A549 treated with Mapracorat at 1 μM for 4 hours (cell line): ENCODE data around the gene CCDC124. TPM values are rescaled to one million over a fixed set of nuclear protein-coding genes. Genes with fewer than 3 reads are reported as not detected.

Experiments used
- total RNA-seq: library from RNA; stranded (reverse); fragments of 200-300 nt; extraction: Qiagen RNA extraction; gene quantifications from 5 replicates; pipeline ENCODE4 v1.2.3, GENCODE V29; 2022

The CCDC124 gene, protein sequence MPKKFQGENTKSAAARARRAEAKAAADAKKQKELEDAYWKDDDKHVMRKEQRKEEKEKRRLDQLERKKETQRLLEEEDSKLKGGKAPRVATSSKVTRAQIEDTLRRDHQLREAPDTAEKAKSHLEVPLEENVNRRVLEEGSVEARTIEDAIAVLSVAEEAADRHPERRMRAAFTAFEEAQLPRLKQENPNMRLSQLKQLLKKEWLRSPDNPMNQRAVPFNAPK
- total RNA-seq, result 97.0 to 117 TPM (median 111 TPM) in 5 replicates

DNA sequence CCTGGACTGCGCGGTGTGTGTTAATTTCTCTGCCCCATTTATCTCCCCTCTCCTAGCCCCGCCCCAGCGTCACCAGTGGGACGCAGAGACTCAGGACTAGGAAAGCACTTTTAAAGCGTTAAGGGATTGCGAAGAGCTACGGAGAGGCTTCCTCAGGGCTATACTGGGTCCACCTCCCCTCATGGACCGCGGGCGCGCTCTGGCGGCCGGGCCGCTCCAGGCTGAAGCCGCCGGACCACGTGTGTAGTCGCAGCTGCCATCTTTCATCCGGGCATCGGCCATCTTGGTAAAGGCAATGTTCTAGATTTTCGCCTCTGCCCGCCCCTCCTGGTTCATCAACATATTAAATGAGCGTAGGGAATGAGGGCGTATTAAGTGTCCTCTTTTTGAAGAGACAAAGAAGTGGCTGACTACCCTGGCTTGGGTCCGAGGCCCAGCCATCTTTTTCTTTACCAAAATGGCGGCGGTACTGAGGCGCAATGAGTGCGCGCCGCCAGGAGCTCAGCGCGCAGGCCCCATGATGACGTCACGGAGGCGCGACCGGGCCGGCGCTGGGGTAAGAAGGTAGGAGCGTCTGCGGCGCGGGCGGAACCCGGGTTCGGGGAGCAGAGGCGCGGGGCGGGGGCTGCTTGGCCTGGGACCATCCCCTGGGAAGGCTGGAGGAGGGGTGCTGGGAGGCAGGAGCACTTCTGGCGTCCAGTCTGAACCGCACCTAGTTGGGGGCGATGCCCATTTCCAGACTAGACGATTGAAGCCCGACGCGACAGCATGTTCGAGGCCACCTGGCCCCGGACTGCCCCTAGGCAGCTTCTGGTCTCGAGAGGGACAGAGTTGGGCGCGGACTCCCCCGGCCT is at the start of gene CCDC124:
TSS of gene CCDC124 (plus strand) at position 531 of the 854 bp plus-strand sequence. CDS start 3,406 bp downstream, outside the sequence.

DNA sequence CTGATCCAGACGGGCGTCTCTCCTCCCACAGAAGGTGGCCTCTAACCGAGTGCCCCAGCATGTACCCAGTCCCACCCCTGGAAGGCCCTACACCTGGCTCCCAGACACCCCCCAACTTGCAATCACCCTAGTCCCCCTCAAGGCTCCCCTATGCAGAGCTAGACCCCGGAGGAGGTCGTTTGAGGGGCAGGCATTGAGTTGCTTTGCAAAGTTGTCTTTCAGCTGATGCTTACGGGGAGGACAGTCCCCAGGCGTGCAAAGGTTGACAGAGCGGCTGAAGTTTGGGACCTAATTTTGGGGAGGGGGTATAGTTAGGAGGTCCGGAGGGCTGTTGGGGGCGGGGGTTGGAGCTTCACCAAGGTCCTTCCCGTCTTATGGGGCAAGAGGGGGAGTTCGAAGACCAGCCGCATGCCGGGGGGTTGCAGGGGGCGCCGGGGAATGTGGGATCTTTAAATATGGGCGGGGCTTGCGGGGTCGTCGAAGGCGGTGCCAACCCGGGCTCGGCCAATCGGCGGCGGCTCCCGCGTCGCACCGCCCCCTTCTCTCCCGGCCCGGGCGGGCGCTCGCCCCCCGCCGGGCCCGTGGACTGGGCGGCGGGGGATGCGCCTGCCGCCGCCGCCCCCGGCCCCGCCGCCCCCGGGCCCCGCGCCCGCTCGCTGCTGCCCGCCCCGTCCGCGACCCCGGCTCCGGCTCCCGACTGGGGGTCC is 33.9 kb downstream of the CCDC124 start, which contains the start of gene KCNN1:
TSS of gene KCNN1 (plus strand) at position 558 of the 707 bp plus-strand sequence. CDS start 6,782 bp downstream, outside the sequence.

Other genes with a start within 250 kb of the CCDC124 start
- gene UNC13A, start 244.7 kb upstream of the CCDC124 start, total RNA-seq, result 1.3 to 2.0 TPM (median 1.7 TPM) in 5 replicates
- 21.2 to 37.0 TPM (median 31.1 TPM) in 5 replicates for gene MAP1S, start 213.5 kb upstream of the CCDC124 start, total RNA-seq
- 17.7 to 21.9 TPM (median 17.9 TPM) in 5 replicates for gene FCHO1, start 181.5 kb upstream of the CCDC124 start, total RNA-seq
- 3.6 to 4.9 TPM (median 4.3 TPM) in 5 replicates for gene B3GNT3, start 137.9 kb upstream of the CCDC124 start, total RNA-seq
- 0.33 to 0.85 TPM (median 0.60 TPM) in 5 replicates for gene INSL3, start 111.5 kb upstream of the CCDC124 start, total RNA-seq
- gene JAK3, start 85.0 kb upstream of the CCDC124 start, total RNA-seq, result 0.18 to 0.41 TPM (median 0.29 TPM) in 5 replicates
- gene RPL18A, start 73.1 kb upstream of the CCDC124 start, total RNA-seq, result 1,833 to 2,279 TPM (median 2,212 TPM) in 5 replicates
- gene SLC5A5, start 61.1 kb upstream of the CCDC124 start, total RNA-seq, result 0.12 to 0.20 TPM (median 0.15 TPM) in 5 replicates
- 0.22 to 0.53 TPM (median 0.49 TPM) in 5 replicates for gene KCNN1, start 34.1 kb downstream of the CCDC124 start, total RNA-seq
- 38.1 to 52.5 TPM (median 48.2 TPM) in 5 replicates for gene ARRDC2, start 75.2 kb downstream of the CCDC124 start, total RNA-seq
- not detected in 5 replicates for gene IL12RB1, start 153.9 kb downstream of the CCDC124 start, total RNA-seq
- 1.5 to 2.4 TPM (median 2.1 TPM) in 5 replicates for gene MAST3, start 164.8 kb downstream of the CCDC124 start, total RNA-seq
- gene PIK3R2, start 220.1 kb downstream of the CCDC124 start, total RNA-seq, result 2.7 to 11.5 TPM (median 9.3 TPM) in 5 replicates
- gene IFI30, start 240.8 kb downstream of the CCDC124 start, total RNA-seq, result 10.8 to 19.8 TPM (median 14.4 TPM) in 5 replicates